Fibroblast of upper back skin (primary cell): Measurements from ENCODE around the gene KIFC3.
"Not testable (repeated sequence)": the region's sequence is repeated elsewhere in the genome, so short reads cannot be mapped to it uniquely, and the experiment has no call there.

ENCODE experiments used
- DNase-seq: peaks from one replicate; pipeline ENCODE4 v3.0.0-alpha.2; 2013

The KIFC3 gene

GRCh38 chr16:57720142-57720575, 82.1 kb downstream of the KIFC3 start:
- DNase-seq, result peak; percentile 48

GRCh38 chr16:57714047-57714446, 88.2 kb downstream of the KIFC3 start:
- DNase-seq, result no peak

- no peak for DNase-seq
These were observed 88.7 kb downstream of the KIFC3 start for GRCh38 chr16:57713596-57713995.

- not testable (repeated sequence) for DNase-seq
These were observed 89.7 kb downstream of the KIFC3 start for GRCh38 chr16:57712569-57712968.

- DNase-seq, result no peak
These were observed 90.3 kb downstream of the KIFC3 start for GRCh38 chr16:57711993-57712392.

GRCh38 chr16:57711346-57711745, 90.9 kb downstream of the KIFC3 start:
- DNase-seq, result no peak

GRCh38 chr16:57709663-57710062, 92.6 kb downstream of the KIFC3 start:
- DNase-seq, result no peak
